ENCODE measurements around the gene NDUFAF2. TPM values are rescaled to one million over a fixed set of nuclear protein-coding genes. Genes with fewer than 3 reads are reported as not detected.
"Not testable (repeated sequence)": the region's sequence is repeated elsewhere in the genome, so short reads cannot be mapped to it uniquely, and the experiment has no call there.

Gene NDUFAF2
- total RNA-seq, 1 experiment from 2014 or later: 20.8 TPM

GRCh38 chr5:61177716-61178115, 232.7 kb downstream of the NDUFAF2 start:
- Histone ChIP-seq H3K36me3 (replicated peaks; ENCODE audit: control insufficient read depth, insufficient read depth, low read length) (no peaks in the 10 kb centered on the region), H3K27me3 (ENCODE audit: control insufficient read depth, insufficient read depth, low read length) (no peaks in the 10 kb centered on the region)
- no peak for DNase-seq

GRCh38 chr5:61178702-61179101, 233.7 kb downstream of the NDUFAF2 start:
- no peak for DNase-seq
- no peak overlapping the region for H3K4me3 ChIP-seq (ENCODE audit: insufficient read depth, low read depth, low read length)
- H3K27me3 ChIP-seq (ENCODE audit: control insufficient read depth, insufficient read depth, low read length): no peaks in the 10 kb centered on the region
- no peaks in the 10 kb centered on the region for H3K36me3 ChIP-seq (replicated peaks; ENCODE audit: control insufficient read depth, insufficient read depth, low read length)

More at GRCh38 chr5:61177716-61178115, 232.7 kb downstream of the NDUFAF2 start:
- no peak overlapping the region for H3K4me3 ChIP-seq (ENCODE audit: insufficient read depth, low read depth, low read length)

- no peak for DNase-seq
- Histone ChIP-seq H3K4me3 (ENCODE audit: insufficient read depth, low read depth, low read length) (no peak overlapping the region), H3K36me3 (replicated peaks; ENCODE audit: control insufficient read depth, insufficient read depth, low read length) (no peaks in the 10 kb centered on the region), H3K27me3 (ENCODE audit: control insufficient read depth, insufficient read depth, low read length) (no peaks in the 10 kb centered on the region)
Observed at GRCh38 chr5:61180886-61181285, 235.9 kb downstream of the NDUFAF2 start.

- no peaks in the 10 kb centered on the region for H3K36me3 ChIP-seq (replicated peaks; ENCODE audit: control insufficient read depth, insufficient read depth, low read length)
- no peak overlapping the region for H3K4me3 ChIP-seq (ENCODE audit: insufficient read depth, low read depth, low read length)
- H3K27me3 ChIP-seq (ENCODE audit: control insufficient read depth, insufficient read depth, low read length): no peaks in the 10 kb centered on the region
- DNase-seq: no peak
Observed at GRCh38 chr5:61182449-61182848, 237.4 kb downstream of the NDUFAF2 start.

GRCh38 chr5:61183538-61183937, 238.5 kb downstream of the NDUFAF2 start:
- no peak for DNase-seq
- Histone ChIP-seq H3K27me3 (ENCODE audit: control insufficient read depth, insufficient read depth, low read length) (no peaks in the 10 kb centered on the region), H3K4me3 (ENCODE audit: insufficient read depth, low read depth, low read length) (no peak overlapping the region), H3K36me3 (replicated peaks; ENCODE audit: control insufficient read depth, insufficient read depth, low read length) (no peaks in the 10 kb centered on the region)

DNA sequence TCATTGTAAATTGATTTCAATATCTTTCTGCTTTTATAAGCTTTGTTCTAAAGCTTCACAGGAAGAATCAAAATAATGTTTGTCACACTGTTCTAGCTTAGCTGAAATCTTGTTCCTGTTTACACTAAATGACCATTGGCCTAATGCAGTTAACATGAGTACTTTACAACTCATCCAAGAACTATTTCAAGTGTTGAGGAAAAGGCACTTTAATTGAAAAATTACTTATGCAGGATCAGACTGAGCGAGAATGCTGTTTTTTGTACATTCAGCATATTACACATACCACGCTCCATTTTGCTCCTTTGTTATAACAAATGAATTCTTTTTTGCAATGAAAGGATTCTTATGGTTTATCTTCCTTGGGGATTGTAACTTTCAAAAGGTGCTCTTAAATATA, 239.7 kb downstream of the NDUFAF2 start:
- H3K4me3 ChIP-seq (ENCODE audit: insufficient read depth, low read depth, low read length): no peak overlapping the region
- no peaks in the 10 kb centered on the region for H3K27me3 ChIP-seq (ENCODE audit: control insufficient read depth, insufficient read depth, low read length)
- no peak for DNase-seq
- no peaks in the 10 kb centered on the region for H3K36me3 ChIP-seq (replicated peaks; ENCODE audit: control insufficient read depth, insufficient read depth, low read length)

DNA sequence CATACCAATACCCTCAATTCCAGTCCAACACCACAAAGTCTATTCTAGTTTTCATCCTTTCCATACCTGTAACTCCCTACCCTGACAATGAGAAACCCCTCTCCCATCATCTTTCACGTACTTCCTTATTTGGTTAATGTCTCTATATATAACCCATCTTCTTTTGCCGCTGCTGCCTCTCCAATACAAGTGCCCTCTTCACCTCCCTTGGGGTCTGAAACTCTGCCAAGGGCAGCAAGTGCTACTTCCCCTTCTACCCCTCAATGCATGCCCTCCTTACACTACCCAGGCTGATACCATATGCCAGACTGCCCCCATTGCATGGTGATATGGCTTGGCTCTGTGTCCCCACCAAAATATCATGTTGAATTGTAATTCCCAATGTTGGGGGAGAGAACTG, 241.6 kb downstream of the NDUFAF2 start:
- no peak overlapping the region for H3K4me3 ChIP-seq (ENCODE audit: insufficient read depth, low read depth, low read length)
- H3K27me3 ChIP-seq (ENCODE audit: control insufficient read depth, insufficient read depth, low read length): no peaks in the 10 kb centered on the region
- no peak for DNase-seq
- no peaks in the 10 kb centered on the region for H3K36me3 ChIP-seq (replicated peaks; ENCODE audit: control insufficient read depth, insufficient read depth, low read length)

DNA sequence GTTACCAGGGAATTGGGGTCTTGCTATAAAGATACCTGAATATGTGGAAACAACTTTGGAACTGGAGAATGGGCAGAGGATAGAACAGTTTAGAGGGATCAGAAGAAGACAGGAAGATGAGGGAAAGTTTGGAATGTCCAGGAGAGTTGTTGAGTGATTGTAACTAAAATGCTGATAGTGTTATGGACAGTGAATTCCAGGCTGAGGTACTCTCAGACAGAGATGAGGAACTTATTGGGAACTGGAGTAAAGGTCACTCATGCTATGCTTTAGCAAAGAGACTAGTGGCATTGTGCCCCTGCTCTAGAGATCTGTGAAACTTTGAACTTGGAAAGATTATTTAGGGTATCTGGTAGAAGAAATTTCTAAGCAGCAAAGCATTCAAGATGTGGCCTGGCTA, 242.3 kb downstream of the NDUFAF2 start:
- not testable (repeated sequence) for H3K27me3 ChIP-seq (ENCODE audit: control insufficient read depth, insufficient read depth, low read length); H3K36me3 ChIP-seq (replicated peaks; ENCODE audit: control insufficient read depth, insufficient read depth, low read length); H3K4me3 ChIP-seq (ENCODE audit: insufficient read depth, low read depth, low read length); DNase-seq

- H3K36me3 ChIP-seq (replicated peaks; ENCODE audit: control insufficient read depth, insufficient read depth, low read length); DNase-seq; H3K4me3 ChIP-seq (ENCODE audit: insufficient read depth, low read depth, low read length); H3K27me3 ChIP-seq (ENCODE audit: control insufficient read depth, insufficient read depth, low read length): not testable (repeated sequence)
Observed at GRCh38 chr5:61187826-61188225, 242.8 kb downstream of the NDUFAF2 start.

GRCh38 chr5:61198606-61199005, 253.6 kb downstream of the NDUFAF2 start:
- no peak for DNase-seq
- Histone ChIP-seq H3K4me3 (ENCODE audit: insufficient read depth, low read depth, low read length) (no peak overlapping the region), H3K36me3 (replicated peaks; ENCODE audit: control insufficient read depth, insufficient read depth, low read length) (no peaks in the 10 kb centered on the region), H3K27me3 (ENCODE audit: control insufficient read depth, insufficient read depth, low read length) (no peaks in the 10 kb centered on the region)

GRCh38 chr5:61200582-61201155, 255.7 kb downstream of the NDUFAF2 start:
- no peak for DNase-seq
- Histone ChIP-seq H3K4me3 (ENCODE audit: insufficient read depth, low read depth, low read length) (no peak overlapping the region), H3K27me3 (ENCODE audit: control insufficient read depth, insufficient read depth, low read length) (no peaks in the 10 kb centered on the region), H3K36me3 (replicated peaks; ENCODE audit: control insufficient read depth, insufficient read depth, low read length) (no peaks in the 10 kb centered on the region)

DNA sequence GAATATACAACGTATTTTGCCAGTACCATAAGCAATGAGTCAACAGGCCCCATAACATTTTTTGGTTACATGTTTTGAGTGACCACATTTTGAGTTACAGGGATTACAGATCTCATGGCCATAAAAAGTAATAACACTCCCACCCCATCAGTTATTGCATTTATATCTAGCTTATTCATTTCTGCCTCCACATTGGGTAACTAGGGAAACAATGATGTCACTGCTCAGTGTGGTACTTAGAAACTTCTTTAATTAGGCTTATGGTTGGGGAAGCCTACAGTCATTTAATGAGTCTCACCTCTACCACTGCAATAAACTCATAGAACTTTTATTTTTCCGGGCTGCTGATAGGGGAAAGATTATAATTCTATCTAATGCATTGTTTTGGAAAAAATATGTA, 257.2 kb downstream of the NDUFAF2 start:
- no peak overlapping the region for H3K4me3 ChIP-seq (ENCODE audit: insufficient read depth, low read depth, low read length)
- no peak for DNase-seq
- H3K36me3 ChIP-seq (replicated peaks; ENCODE audit: control insufficient read depth, insufficient read depth, low read length): no peaks in the 10 kb centered on the region
- H3K27me3 ChIP-seq (ENCODE audit: control insufficient read depth, insufficient read depth, low read length): no peaks in the 10 kb centered on the region

Other genes starting within 250 kb of the NDUFAF2 start
- 38.7 and 43.4 TPM in 2 replicates for gene DEPDC1B, start 245.0 kb upstream of the NDUFAF2 start, total RNA-seq (2014; rRNA removed; shearing (Covaris generic))
- 2.2 and 2.6 TPM in 2 replicates for gene ELOVL7, start 100.9 kb upstream of the NDUFAF2 start, total RNA-seq (2014; rRNA removed; shearing (Covaris generic))
- 19.4 and 20.7 TPM in 2 replicates for gene ERCC8, start 135 bp upstream of the NDUFAF2 start, total RNA-seq (2014; rRNA removed; shearing (Covaris generic))
- 34.5 and 46.4 TPM in 2 replicates for gene SMIM15, start 217.3 kb downstream of the NDUFAF2 start, total RNA-seq (2014; rRNA removed; shearing (Covaris generic))